Osteoblast (primary cell): ENCODE results near the gene VTI1A. TPM values are rescaled to one million over a fixed set of nuclear protein-coding genes. Genes with fewer than 3 reads are reported as not detected.

Experiments used
- DNase-seq: peaks from one replicate; pipeline ENCODE4 v3.0.0; 2011; ENCODE audit warnings: low spot score, mixed read lengths; ENCODE audit not compliant: insufficient read length; ENCODE audit errors: missing footprints
- H2AFZ ChIP-seq: 2 replicates; pipeline ENCODE4 v1.6.0; 2011; ENCODE audit warnings: mild to moderate bottlenecking, low read length
- H3K27ac ChIP-seq: 2 replicates; pipeline ENCODE4 v1.5.1; 2011; ENCODE audit warnings: mild to moderate bottlenecking, low read depth, low read length, moderate library complexity
- H3K27me3 ChIP-seq: 2 replicates; pipeline ENCODE4 v1.6.0; 2012; ENCODE audit warnings: mild to moderate bottlenecking, control low read depth, inconsistent platforms, low read length, moderate library complexity; ENCODE audit not compliant: insufficient read depth
- H3K36me3 ChIP-seq: 2 replicates; pipeline ENCODE4 v1.5.1; 2011; ENCODE audit warnings: mild to moderate bottlenecking, low read length, control low read depth, moderate library complexity; ENCODE audit not compliant: insufficient read depth
- H3K4me1 ChIP-seq: 2 replicates; pipeline ENCODE4 v1.5.1; 2011; ENCODE audit warnings: mild to moderate bottlenecking, low read length, control low read depth, moderate library complexity; ENCODE audit not compliant: insufficient read depth
- H3K4me2 ChIP-seq: 2 replicates; pipeline ENCODE4 v1.6.0; 2011; ENCODE audit warnings: mild to moderate bottlenecking, low read length; ENCODE audit not compliant: insufficient read depth
- H3K4me3 ChIP-seq: fragments of 200-600 bp; sonication (generic); 3 replicates; pipeline ENCODE4 v1.5.1; 2012; ENCODE audit warnings: mild to moderate bottlenecking, low read length, inconsistent platforms; ENCODE audit not compliant: insufficient read depth
- H3K79me2 ChIP-seq: 2 replicates; pipeline ENCODE4 v1.6.0; 2012; ENCODE audit warnings: mild to moderate bottlenecking, low read length, control low read depth, inconsistent platforms; ENCODE audit not compliant: insufficient read depth
- H3K9me3 ChIP-seq: 2 replicates; pipeline ENCODE4 v1.5.1; 2011; ENCODE audit warnings: low read depth, low read length, control low read depth
- H4K20me1 ChIP-seq: 2 replicates; pipeline ENCODE4 v1.6.0; 2012; ENCODE audit warnings: mild to moderate bottlenecking, low read length, control low read depth; ENCODE audit not compliant: insufficient read depth
- total RNA-seq: library from RNA; depleted of rRNA; stranded (reverse); fragments of >200 nt; gene quantifications from 2 replicates; pipeline ENCODE4 v1.2.3, GENCODE V29; 2012
- TF ChIP-seq, protein P1 (sequence below): IDR thresholded peaks from 2 replicates; pipeline ENCODE4 v1.5.1; 2011; ENCODE audit warnings: mild to moderate bottlenecking, low read depth, low read length, moderate library complexity; ENCODE audit errors: extremely low read depth

The VTI1A gene
- total RNA-seq, 1 donor, result 34.7 TPM

DNA sequence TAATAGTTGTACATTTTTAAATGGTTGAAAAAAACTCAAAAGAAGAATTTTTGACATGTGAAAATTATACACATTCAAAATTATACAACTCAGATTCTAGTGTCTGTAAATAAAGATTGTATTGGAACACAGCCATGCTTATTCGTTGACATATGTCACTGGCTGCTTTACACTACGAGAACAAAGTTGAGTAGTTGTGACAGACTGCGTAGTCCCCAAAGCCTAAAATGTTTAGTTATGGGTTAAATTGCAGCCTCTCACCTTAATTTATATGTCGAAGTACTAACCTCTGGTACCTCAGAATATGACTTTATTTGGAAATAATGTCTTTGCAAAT, 358.2 kb downstream of the VTI1A start:
- DNase-seq, result no peak
- TF ChIP-seq, protein P1, sequence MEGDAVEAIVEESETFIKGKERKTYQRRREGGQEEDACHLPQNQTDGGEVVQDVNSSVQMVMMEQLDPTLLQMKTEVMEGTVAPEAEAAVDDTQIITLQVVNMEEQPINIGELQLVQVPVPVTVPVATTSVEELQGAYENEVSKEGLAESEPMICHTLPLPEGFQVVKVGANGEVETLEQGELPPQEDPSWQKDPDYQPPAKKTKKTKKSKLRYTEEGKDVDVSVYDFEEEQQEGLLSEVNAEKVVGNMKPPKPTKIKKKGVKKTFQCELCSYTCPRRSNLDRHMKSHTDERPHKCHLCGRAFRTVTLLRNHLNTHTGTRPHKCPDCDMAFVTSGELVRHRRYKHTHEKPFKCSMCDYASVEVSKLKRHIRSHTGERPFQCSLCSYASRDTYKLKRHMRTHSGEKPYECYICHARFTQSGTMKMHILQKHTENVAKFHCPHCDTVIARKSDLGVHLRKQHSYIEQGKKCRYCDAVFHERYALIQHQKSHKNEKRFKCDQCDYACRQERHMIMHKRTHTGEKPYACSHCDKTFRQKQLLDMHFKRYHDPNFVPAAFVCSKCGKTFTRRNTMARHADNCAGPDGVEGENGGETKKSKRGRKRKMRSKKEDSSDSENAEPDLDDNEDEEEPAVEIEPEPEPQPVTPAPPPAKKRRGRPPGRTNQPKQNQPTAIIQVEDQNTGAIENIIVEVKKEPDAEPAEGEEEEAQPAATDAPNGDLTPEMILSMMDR, result no peak
- H3K4me2 ChIP-seq, result no peak overlapping the region
- no peaks in the 10 kb centered on the region for H3K27me3 ChIP-seq
- H3K4me3 ChIP-seq, result no peak overlapping the region
- no peaks in the 10 kb centered on the region for H4K20me1 ChIP-seq
- no peaks in the 10 kb centered on the region for H3K4me1 ChIP-seq
- H3K27ac ChIP-seq, result no peak overlapping the region
- no peak overlapping the region for H2AFZ ChIP-seq
- H3K9me3 ChIP-seq, result no peaks in the 10 kb centered on the region
- H3K36me3 ChIP-seq, result no peaks in the 10 kb centered on the region
- no peaks in the 10 kb centered on the region for H3K79me2 ChIP-seq

DNA sequence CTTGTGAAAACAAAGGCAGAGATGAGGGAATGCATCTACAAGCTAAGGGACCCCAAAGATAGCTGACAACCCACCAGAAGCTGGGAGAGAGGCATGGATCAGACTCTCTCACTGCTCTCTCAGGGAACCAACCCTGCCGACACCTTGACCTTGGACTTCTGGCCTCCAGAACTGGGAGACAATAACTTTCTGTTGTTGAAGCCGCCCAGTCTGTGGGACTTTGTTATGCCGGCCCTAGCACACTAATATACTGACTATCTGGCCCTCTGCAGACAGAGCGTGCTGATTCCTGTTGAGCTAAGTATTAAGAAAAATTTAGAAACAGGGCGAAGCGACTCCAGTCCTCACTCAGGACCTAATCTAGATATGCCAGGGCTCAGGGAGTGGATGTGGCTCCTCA, 358.7 kb downstream of the VTI1A start:
- TF ChIP-seq, protein P1, result no peak
- DNase-seq, result no peak
- no peak overlapping the region for H3K4me3 ChIP-seq
- H3K27ac ChIP-seq, result no peak overlapping the region
- no peaks in the 10 kb centered on the region for H3K79me2 ChIP-seq
- H3K4me1 ChIP-seq, result no peaks in the 10 kb centered on the region
- no peaks in the 10 kb centered on the region for H4K20me1 ChIP-seq
- H3K27me3 ChIP-seq, result no peaks in the 10 kb centered on the region
- no peaks in the 10 kb centered on the region for H3K9me3 ChIP-seq
- no peaks in the 10 kb centered on the region for H3K36me3 ChIP-seq
- H3K4me2 ChIP-seq, result no peak overlapping the region
- no peak overlapping the region for H2AFZ ChIP-seq

GRCh38 chr10:112807013-112807412, 360.0 kb downstream of the VTI1A start:
- Histone ChIP-seq H3K4me3 (no peak overlapping the region), H3K27ac (no peak overlapping the region), H2AFZ (no peak overlapping the region), H3K36me3 (no peaks in the 10 kb centered on the region), H3K4me1 (peaks cover 4% of the 10 kb centered on the region), H3K27me3 (no peaks in the 10 kb centered on the region), H4K20me1 (no peaks in the 10 kb centered on the region), H3K4me2 (no peak overlapping the region), H3K79me2 (no peaks in the 10 kb centered on the region), H3K9me3 (no peaks in the 10 kb centered on the region)
- TF ChIP-seq, protein P1, result no peak
- no peak for DNase-seq

DNA sequence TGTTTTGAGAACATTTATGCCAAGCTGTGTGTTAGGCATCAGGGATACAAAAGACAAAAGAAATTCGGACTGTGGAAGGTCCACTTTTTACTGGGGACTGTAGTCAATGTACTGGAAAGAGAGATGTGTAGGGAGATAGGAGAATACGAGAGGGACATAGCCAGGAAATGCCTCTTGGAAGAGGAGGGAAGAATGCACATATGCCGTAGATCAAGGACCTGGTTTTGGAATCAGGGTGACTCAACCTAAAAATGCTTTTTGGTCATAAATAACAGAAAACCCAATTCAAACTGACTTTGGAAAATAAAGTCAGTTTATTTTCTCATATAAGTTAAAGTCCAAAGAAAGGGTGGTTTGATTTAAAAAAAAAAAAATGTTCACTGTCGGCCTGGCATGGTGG, 362.7 kb downstream of the VTI1A start:
- Histone ChIP-seq H3K4me1 (peaks cover 17% of the 10 kb centered on the region), H3K9me3 (no peaks in the 10 kb centered on the region), H3K27me3 (no peaks in the 10 kb centered on the region), H3K4me3 (no peak overlapping the region), H3K79me2 (no peaks in the 10 kb centered on the region), H4K20me1 (peaks cover 2% of the 10 kb centered on the region), H2AFZ (no peak overlapping the region), H3K27ac (no peak overlapping the region), H3K4me2 (no peak overlapping the region), H3K36me3 (no peaks in the 10 kb centered on the region)
- TF ChIP-seq, protein P1, result no peak
- no peak for DNase-seq
